ENCODE results near the gene EDN2. TPM values are rescaled to one million over a fixed set of nuclear protein-coding genes. Genes with fewer than 3 reads are reported as not detected.

Gene EDN2
- total and polyA plus RNA-seq, 2 experiments from 2014 or later: 0.40 to 2.3 TPM

- Histone ChIP-seq H3K4me1 (ENCODE audit: insufficient read depth) (peaks cover 19% of the 10 kb centered on the region), H4K20me1 (ENCODE audit: insufficient read depth, poor library complexity, severe bottlenecking) (no peaks in the 10 kb centered on the region), H2AFZ (no peak overlapping the region), H3K36me3 (replicated peaks; ENCODE audit: insufficient read depth, low read depth) (no peaks in the 10 kb centered on the region), H3K4me3 (no peak overlapping the region), H3K27me3 (no peaks in the 10 kb centered on the region), H3K4me2 (no peak overlapping the region), H3K79me2 (no peaks in the 10 kb centered on the region), H3K9me3 (ENCODE audit: low read depth) (no peaks in the 10 kb centered on the region), H3K9me2 (replicated peaks; ENCODE audit: insufficient read depth) (no peaks in the 10 kb centered on the region), H3K27ac (no peak overlapping the region)
- TF ChIP-seq EZH2phosphoT487 (IDR thresholded peaks at IDR 0.05; ENCODE audit: low read depth, severe bottlenecking, unreplicated experiment) (no peak), EZH2 (IDR thresholded peaks at IDR 0.05; ENCODE audit: borderline replicate concordance) (no peak)
- TF ChIP-seq, protein P1, sequence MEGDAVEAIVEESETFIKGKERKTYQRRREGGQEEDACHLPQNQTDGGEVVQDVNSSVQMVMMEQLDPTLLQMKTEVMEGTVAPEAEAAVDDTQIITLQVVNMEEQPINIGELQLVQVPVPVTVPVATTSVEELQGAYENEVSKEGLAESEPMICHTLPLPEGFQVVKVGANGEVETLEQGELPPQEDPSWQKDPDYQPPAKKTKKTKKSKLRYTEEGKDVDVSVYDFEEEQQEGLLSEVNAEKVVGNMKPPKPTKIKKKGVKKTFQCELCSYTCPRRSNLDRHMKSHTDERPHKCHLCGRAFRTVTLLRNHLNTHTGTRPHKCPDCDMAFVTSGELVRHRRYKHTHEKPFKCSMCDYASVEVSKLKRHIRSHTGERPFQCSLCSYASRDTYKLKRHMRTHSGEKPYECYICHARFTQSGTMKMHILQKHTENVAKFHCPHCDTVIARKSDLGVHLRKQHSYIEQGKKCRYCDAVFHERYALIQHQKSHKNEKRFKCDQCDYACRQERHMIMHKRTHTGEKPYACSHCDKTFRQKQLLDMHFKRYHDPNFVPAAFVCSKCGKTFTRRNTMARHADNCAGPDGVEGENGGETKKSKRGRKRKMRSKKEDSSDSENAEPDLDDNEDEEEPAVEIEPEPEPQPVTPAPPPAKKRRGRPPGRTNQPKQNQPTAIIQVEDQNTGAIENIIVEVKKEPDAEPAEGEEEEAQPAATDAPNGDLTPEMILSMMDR (IDR thresholded peaks at IDR 0.05; ENCODE audit: poor library complexity): no peak
- DNase-seq (ENCODE audit: low spot score): no peak
- 76% methylated on average over 5 of the region's 5 CpGs for WGBS (ENCODE audit: low lambda C conversion rate, missing lambda C conversion rate)
Observed at GRCh38 chr1:41434306-41434705, 50.2 kb downstream of the EDN2 start.

DNA sequence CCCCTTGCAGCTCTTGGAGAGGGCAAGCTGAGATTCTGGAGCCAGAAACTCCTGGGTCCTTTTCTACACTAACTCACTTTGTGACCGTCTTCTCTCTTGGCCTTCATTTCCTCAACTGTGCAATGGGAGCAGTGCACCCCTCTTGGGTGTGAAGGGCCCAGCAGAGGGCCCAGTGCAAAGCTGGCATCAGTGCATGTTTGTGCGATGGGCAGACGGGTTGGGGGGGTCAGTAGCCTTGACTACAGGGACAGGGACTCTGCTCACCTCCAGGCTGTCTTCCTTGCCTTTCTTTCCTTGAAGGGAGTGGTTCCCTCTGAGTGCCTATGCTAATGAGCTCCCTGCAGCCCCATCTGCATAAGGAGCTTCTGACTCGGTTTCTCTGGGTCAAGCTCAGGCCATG is 51.0 kb downstream of the EDN2 start:
- no peak overlapping the region for H3K4me3 ChIP-seq
- WGBS (ENCODE audit: low lambda C conversion rate, missing lambda C conversion rate): 77% methylated on average over 4 of the region's 4 CpGs
- H3K9me2 ChIP-seq (replicated peaks; ENCODE audit: insufficient read depth): no peaks in the 10 kb centered on the region
- H3K79me2 ChIP-seq: no peaks in the 10 kb centered on the region
- no peak overlapping the region for H3K4me2 ChIP-seq
- H3K27ac ChIP-seq: no peak overlapping the region
- no peak for DNase-seq (ENCODE audit: low spot score)
- H3K27me3 ChIP-seq: peaks cover 2% of the 10 kb centered on the region
- no peaks in the 10 kb centered on the region for H3K9me3 ChIP-seq (ENCODE audit: low read depth)
- H3K4me1 ChIP-seq (ENCODE audit: insufficient read depth): peaks cover 19% of the 10 kb centered on the region
- TF ChIP-seq, protein P1 (IDR thresholded peaks at IDR 0.05; ENCODE audit: poor library complexity): no peak
- no peak for TF ChIP-seq EZH2 (IDR thresholded peaks at IDR 0.05; ENCODE audit: borderline replicate concordance)
- no peak for TF ChIP-seq EZH2phosphoT487 (IDR thresholded peaks at IDR 0.05; ENCODE audit: low read depth, severe bottlenecking, unreplicated experiment)
- H3K36me3 ChIP-seq (replicated peaks; ENCODE audit: insufficient read depth, low read depth): no peaks in the 10 kb centered on the region
- H2AFZ ChIP-seq: no peak overlapping the region
- H4K20me1 ChIP-seq (ENCODE audit: insufficient read depth, poor library complexity, severe bottlenecking): no peaks in the 10 kb centered on the region

GRCh38 chr1:41432481-41433280 is 51.8 kb downstream of the EDN2 start:
- no peaks in the 10 kb centered on the region for H3K79me2 ChIP-seq
- no peak overlapping the region for H3K27ac ChIP-seq
- no peak for TF ChIP-seq EZH2phosphoT487 (IDR thresholded peaks at IDR 0.05; ENCODE audit: low read depth, severe bottlenecking, unreplicated experiment)
- TF ChIP-seq, protein P1 (IDR thresholded peaks at IDR 0.05; ENCODE audit: poor library complexity): peak; percentile 83
- H3K36me3 ChIP-seq (replicated peaks; ENCODE audit: insufficient read depth, low read depth): no peaks in the 10 kb centered on the region
- DNase-seq (ENCODE audit: low spot score): peak; percentile 87
- no peak overlapping the region for H3K4me3 ChIP-seq
- H3K9me3 ChIP-seq (ENCODE audit: low read depth): no peaks in the 10 kb centered on the region
- H2AFZ ChIP-seq: no peak overlapping the region
- H3K4me1 ChIP-seq (ENCODE audit: insufficient read depth): peaks cover 19% of the 10 kb centered on the region
- no peaks in the 10 kb centered on the region for H3K9me2 ChIP-seq (replicated peaks; ENCODE audit: insufficient read depth)
- peaks cover 2% of the 10 kb centered on the region for H3K27me3 ChIP-seq
- 58% methylated on average over 17 of the region's 17 CpGs for WGBS (ENCODE audit: low lambda C conversion rate, missing lambda C conversion rate)
- no peaks in the 10 kb centered on the region for H4K20me1 ChIP-seq (ENCODE audit: insufficient read depth, poor library complexity, severe bottlenecking)
- no peak overlapping the region for H3K4me2 ChIP-seq
